ENCODE measurements around the gene PAX1.

DNA sequence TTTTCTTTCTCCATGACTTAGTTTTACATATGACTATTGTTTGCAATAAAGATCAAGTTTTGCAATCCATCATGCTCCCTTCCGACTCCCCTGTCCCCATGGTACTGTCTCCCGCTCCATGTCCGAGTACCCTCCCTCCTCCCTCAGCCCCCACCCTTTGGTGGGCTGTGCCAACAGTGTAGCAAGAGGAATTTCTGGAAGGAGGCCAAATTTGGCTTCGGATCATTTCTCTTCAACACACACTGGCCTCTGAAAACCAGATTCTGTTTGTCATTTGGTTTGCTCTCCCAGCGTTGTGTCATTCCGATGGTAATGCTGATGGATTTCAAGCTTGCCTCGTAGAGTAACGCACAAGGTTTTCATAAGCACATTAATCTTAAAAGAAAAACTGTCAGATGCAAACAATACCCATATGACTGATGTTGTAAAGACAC, 22.9 kb upstream of the PAX1 start:
- TF ChIP-seq, protein P1, sequence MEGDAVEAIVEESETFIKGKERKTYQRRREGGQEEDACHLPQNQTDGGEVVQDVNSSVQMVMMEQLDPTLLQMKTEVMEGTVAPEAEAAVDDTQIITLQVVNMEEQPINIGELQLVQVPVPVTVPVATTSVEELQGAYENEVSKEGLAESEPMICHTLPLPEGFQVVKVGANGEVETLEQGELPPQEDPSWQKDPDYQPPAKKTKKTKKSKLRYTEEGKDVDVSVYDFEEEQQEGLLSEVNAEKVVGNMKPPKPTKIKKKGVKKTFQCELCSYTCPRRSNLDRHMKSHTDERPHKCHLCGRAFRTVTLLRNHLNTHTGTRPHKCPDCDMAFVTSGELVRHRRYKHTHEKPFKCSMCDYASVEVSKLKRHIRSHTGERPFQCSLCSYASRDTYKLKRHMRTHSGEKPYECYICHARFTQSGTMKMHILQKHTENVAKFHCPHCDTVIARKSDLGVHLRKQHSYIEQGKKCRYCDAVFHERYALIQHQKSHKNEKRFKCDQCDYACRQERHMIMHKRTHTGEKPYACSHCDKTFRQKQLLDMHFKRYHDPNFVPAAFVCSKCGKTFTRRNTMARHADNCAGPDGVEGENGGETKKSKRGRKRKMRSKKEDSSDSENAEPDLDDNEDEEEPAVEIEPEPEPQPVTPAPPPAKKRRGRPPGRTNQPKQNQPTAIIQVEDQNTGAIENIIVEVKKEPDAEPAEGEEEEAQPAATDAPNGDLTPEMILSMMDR (IDR thresholded peaks at IDR 0.05) = no peak
- TF ChIP-seq POLR2A (IDR thresholded peaks at IDR 0.05) = no peak
